Activated T-helper 1 cell treated with anti-CD3 and anti-CD28 coated beads, Interleukin-2, amount 50 U/mL, for 16 hours (primary cell): ENCODE measurements around the gene MARK4.
"Not testable (repeated sequence)": the region's sequence is repeated elsewhere in the genome, so short reads cannot be mapped to it uniquely, and the experiment has no call there.

Experiments used
- DNase-seq, 2 donors: peaks; one replicate each; pipeline ENCODE4 v3.0.0-alpha.2; 2020; ENCODE audit warnings: low read depth in 1 of 2, low spot score in 1 of 2

MARK4 gene

DNA sequence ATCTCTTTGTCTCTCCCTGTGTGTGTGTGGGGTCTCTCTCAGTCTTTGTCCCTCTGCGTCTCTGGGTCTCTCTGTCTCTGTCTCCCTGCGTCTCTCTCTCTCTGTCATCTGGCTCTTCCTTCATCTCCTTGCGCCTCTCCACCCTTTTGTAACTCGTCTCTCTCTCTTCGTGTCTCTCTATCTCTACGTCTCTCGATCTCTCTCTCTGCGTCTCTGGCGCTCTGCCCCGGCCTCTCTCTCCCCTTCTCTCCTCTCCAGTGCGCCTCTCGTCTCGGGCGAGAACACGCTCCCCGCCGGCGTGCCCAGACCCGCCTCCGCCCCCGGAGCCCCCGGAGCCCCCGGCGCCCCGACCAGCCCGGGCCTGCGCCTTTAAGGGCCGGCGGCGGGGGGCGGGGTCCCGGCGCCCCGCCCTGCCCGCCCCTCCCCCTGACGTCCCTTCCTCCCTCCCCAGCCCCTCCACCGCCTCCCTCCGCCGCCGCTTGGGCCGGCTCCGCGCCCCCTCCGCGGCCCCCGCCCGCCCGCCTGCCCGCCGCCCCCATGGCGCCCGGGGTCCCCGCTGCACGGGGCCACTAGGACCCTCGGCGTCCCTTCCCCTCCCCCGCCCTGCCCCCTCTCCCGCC is at the start of gene MARK4:
TSS of gene MARK4 (plus strand) at position 440 of the 620 bp plus-strand sequence. CDS start 318 bp downstream, outside the sequence.
- DNase-seq = peak; percentile 30 to 43

- no peak for DNase-seq
Measured at GRCh38 chr19:45202637-45203036, 48.4 kb upstream of the MARK4 start.

- no peak for DNase-seq
Measured at GRCh38 chr19:45205810-45206209, 45.3 kb upstream of the MARK4 start.

DNA sequence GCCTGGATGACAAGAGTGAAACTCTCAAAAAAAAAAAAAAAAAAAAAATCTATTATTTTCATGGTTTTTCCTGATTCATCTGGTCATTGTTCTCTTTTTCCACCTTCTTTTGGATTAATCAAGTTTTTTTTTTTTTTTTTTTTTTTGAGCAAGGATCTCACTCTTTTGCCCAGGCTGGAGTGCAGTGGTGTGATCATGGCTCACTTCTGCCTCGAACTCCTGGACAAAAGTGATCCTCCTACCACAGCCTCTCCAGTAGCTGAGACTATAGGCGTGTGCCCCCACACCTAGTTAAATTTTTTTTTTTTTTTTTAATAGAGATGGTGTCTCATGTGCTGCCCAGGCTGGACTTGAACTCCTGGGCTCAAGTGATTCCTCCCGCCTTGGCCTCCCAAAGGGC is 44.7 kb upstream of the MARK4 start:
- no peak for DNase-seq

DNA sequence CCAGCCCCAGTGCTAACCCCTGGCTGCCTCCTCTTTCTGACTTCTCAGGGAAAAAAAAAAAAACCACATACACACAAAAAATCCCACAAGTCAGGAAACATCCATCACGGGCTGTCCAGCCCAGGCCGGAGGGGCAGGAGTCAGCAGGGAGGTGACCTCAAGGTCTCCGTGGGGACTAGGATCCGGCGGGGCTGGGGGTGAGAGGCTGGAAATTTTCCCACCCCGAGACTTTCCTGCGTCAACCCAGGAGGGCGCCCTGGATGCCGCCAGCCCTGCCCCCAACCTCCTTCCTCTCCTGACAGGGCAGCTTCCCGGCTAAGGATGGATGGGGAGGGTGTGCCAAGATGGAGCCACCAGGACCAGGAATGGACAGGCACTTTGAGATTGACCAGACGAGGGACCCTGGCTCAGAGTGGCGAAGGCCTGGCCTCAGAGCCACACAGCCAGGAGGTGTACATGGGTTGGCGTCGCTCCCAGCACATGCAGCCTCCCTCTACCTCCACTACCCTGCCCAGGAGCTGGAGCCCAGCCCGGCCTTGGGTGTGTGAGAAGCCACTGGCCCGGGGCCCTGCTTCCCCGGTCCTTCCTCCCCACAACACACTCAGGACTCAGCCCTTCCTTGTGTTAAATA is 39.2 kb upstream of the MARK4 start:
- no peak for DNase-seq

- DNase-seq = no peak
Measured at GRCh38 chr19:45213031-45213430, 38.0 kb upstream of the MARK4 start.

DNA sequence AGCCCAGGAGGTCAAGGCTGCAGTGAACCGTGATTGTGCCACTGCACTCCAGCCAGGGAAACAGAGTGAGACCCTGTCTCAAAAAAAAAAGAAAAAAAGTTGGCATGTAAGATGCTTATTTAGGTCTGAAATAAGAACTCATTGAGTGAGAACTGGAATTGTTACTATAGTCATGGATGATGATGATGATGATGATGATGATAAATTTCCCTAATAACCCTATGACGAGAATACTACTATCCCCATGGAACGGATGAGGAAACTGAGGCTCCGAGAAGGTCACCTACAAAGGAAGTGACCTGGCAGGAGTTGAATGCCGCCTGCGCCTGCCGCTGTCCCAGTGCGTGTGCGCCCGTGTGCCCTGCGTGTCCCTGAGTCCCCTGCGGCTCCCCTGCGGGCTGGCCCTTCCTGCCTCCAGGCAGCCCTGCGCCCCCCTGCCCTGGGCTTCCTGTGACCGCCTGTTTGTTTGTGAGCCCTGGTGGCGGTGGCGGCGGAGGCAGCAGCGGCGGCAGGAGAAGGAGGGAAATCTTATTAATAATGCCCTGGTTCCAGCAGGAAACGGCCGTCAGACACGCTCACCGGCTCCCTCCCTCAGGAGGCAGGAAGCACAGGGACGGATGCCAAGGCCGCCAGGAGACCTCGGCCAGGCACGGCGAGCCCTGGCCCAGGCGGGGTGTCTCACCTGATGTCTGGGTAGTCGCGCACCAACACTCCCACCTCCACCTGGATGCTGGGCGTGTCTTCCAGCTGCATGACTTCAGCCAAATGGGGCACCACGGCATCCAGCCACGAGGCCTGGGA is 35.5 kb upstream of the MARK4 start:
- DNase-seq = no peak

DNA sequence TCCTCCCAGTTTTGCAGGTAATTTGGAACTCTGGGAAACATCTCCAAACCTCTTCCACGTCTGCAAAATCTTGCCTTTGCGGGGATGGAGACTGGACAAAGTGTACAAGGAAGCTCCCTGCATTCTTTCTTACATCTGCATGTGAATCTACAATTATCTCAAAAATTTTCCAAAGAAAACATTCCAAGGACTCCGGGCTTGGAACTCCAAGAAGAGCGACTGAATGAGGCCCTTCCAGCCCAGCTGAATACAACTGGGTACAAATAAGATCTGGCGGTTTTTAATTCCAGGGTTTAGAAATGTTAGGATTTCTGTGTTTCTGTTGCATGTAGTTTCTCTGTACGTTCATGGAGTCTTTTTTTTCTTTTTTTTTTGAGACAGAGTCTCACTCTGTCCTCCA is 34.4 kb upstream of the MARK4 start:
- DNase-seq = no peak

- DNase-seq = no peak
Measured at GRCh38 chr19:45217193-45217956, 33.7 kb upstream of the MARK4 start.

GRCh38 chr19:45217957-45218334 is 33.1 kb upstream of the MARK4 start:
- no peak for DNase-seq

- no peak for DNase-seq
Measured at GRCh38 chr19:45218426-45218825, 32.6 kb upstream of the MARK4 start.

DNA sequence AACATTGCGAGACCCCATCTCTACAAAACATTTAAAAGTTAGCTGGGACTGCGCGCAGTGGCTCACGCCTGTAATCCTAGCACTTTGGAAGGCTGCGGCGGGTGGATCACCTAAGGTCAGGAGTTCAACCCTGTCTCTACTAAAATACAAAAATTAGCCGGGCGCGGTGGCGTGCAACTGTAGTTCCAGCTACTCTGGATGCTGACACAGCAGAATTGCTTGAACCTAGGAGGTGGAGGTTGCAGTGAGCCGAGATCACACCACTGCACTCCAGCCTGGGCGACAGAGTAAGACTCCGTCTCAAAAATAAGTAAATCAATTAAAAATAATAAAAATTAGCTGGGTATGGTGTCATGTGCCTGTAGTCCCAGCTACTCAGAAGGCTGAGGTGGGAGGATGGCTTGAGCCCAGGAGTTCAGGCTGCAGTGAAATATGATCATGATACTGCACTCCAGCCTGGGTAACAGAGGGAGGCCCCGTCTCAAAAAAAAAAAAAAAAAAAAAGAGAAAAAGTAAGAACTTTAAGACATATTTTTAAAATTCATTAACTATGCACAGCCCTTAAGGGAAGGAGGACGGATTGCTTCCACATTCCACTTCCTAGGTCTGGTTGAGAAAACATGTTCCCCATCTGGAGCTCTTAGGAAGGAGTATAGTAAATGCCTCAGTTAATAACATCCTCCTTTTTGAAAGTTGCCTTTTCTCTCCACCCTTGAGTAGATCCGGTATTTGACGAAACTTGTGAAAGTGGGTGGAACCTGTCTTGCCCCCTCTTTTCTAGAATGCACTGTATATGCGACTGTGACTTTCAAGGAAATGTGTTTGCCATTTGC is 31.9 kb upstream of the MARK4 start:
- no peak for DNase-seq

- DNase-seq = no peak
Measured at GRCh38 chr19:45222724-45223123, 28.3 kb upstream of the MARK4 start.

DNA sequence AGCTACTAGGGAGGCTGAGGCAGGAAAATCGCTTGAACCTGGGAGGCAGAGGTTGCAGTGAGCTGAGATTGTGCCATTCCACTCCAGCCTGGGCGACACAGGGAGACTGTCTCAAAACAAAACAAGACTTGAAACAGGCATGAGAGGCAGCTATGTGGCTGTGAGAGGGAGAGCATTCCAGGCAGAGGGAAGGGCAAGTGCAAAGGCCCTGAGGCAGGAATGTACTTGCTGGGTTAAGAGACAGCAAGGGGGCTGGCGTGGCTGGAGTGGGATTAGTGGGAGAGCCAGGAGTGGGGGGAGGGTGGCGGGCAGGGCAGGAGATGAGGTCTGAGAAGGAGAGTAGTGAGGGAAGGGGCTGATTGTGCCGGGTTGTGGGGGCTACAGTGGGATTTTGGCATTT is 27.2 kb upstream of the MARK4 start:
- no peak for DNase-seq

DNA sequence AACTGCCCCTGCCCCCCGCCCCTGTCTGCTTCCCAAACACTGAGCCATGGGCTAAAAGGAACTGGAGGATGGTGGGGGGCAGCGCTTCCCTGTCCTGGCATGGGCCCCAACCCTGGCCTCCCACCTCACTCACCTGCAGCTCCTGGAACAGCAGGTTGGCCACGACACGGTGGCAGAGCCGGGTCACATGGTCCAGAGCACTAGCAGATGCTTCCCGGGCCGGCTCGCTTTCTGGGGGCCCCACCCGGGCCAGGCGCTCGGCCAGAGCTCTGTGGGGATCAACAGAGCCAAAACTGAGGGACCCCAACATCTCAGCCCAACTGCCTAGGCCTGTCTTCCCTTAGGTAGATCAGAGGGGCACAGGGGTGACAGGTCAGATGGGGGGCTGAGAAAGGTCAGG is 26.4 kb upstream of the MARK4 start:
- DNase-seq = no peak

- DNase-seq = not testable (repeated sequence)
Measured at GRCh38 chr19:45229056-45229455, 22.0 kb upstream of the MARK4 start.

GRCh38 chr19:45231891-45232290 is 19.2 kb upstream of the MARK4 start:
- no peak for DNase-seq

- no peak for DNase-seq
Measured at GRCh38 chr19:45234089-45234869, 16.8 kb upstream of the MARK4 start.

- DNase-seq = no peak
Measured at GRCh38 chr19:45235485-45235884, 15.6 kb upstream of the MARK4 start.

GRCh38 chr19:45238556-45238955 is 12.5 kb upstream of the MARK4 start:
- no peak for DNase-seq
